Endothelial cell of umbilical vein (primary cell): ENCODE results near the gene AGBL5. TPM values are rescaled to one million over a fixed set of nuclear protein-coding genes. Genes with fewer than 3 reads are reported as not detected.
A peak's percentile ranks its signal among the peaks of the same experiment; 100 is the strongest.

ENCODE experiments used
- BruUV-seq: library from RNA; stranded (reverse); fragments of 400-500 nt; replicated peaks from 2 replicates; lab custom pipeline; 2021; lab: Mats Ljungman, UMichigan
- CTCF ChIA-PET: fragments of 300-600, 350-600 bp; sonication (Branson Sonifier 250); formaldehyde crosslinking; loops from one replicate; lab custom pipeline; 2021; ENCODE audit warnings: antibody characterized with exemption, inconsistent platforms; lab: Charles Lee
- POLR2A ChIA-PET: fragments of 300-600, 350-600 bp; sonication (Branson Sonifier 250); formaldehyde crosslinking; loops from one replicate; lab custom pipeline; 2021; ENCODE audit warnings: antibody characterized with exemption, inconsistent platforms; lab: Charles Lee
- DNase-seq: peaks from one replicate; pipeline ENCODE4 v3.0.0-alpha.2; 2011; ENCODE audit warnings: low read depth, low spot score
- FAIRE-seq: peaks from 2 replicates; lab custom pipeline; 2011; peaks lifted over from hg19 to GRCh38; lab: Jason Lieb, UNC
- H2AFZ ChIP-seq: 2 replicates; pipeline ENCODE4 v1.6.0; 2012; ENCODE audit warnings: low read depth, low read length, control low read depth, inconsistent platforms
- H3K27ac ChIP-seq: 2 replicates; pipeline ENCODE4 v1.5.1; 2011; ENCODE audit warnings: low read depth, mild to moderate bottlenecking, control low read depth, low read length, moderate library complexity; ENCODE audit not compliant: insufficient read depth
- H3K27me3 ChIP-seq, 2 experiments: 2 replicates each; pipeline versions ENCODE4 v1.6.0 to v1.6.1; 2011; ENCODE audit warnings: low read length in 2 of 2, mixed read lengths in 1 of 2; ENCODE audit not compliant: control insufficient read depth in 2 of 2, insufficient read depth in 2 of 2
- H3K36me3 ChIP-seq, 2 experiments: 2 replicates in 1 of 2; 3 replicates in 1 of 2; pipeline ENCODE4 v1.5.1; 2011; ENCODE audit warnings: low read length in 2 of 2, mild to moderate bottlenecking in 1 of 2, moderate library complexity in 1 of 2; ENCODE audit not compliant: control insufficient read depth in 2 of 2, insufficient read depth in 2 of 2; ENCODE audit errors: extremely low read depth in 1 of 2
- H3K4me1 ChIP-seq: 3 replicates; pipeline ENCODE4 v1.5.1; 2011; ENCODE audit warnings: mild to moderate bottlenecking, low read length; ENCODE audit not compliant: control insufficient read depth, insufficient read depth; ENCODE audit errors: extremely low read depth
- H3K4me2 ChIP-seq: 2 replicates; pipeline ENCODE4 v1.6.1; 2011; ENCODE audit warnings: low read length, control low read depth, mixed read lengths; ENCODE audit not compliant: insufficient read depth
- H3K4me3 ChIP-seq, 3 experiments: fragments of 200-600 bp in 1 of 3; sonication (generic), shearing (Covaris generic) in 1 of 3; replicated peaks in 1 of 3; 2 replicates each; pipeline ENCODE4 v1.5.1; 2011 to 2016; ENCODE audit warnings: control low read depth in 3 of 3, low read length in 3 of 3, mild to moderate bottlenecking in 2 of 3, inconsistent platforms in 1 of 3, low read depth in 1 of 3, moderate library complexity in 1 of 3; ENCODE audit not compliant: insufficient read depth in 1 of 3
- H3K79me2 ChIP-seq: 2 replicates; pipeline ENCODE4 v1.6.0; 2012; ENCODE audit warnings: low read length, inconsistent platforms; ENCODE audit not compliant: control insufficient read depth, insufficient read depth
- H3K9ac ChIP-seq: replicated peaks from 2 replicates; pipeline ENCODE3; 2011; ENCODE audit warnings: low read length, control low read depth; ENCODE audit not compliant: insufficient read depth; ENCODE audit errors: extremely low read depth
- H3K9me1 ChIP-seq: replicated peaks from 3 replicates; pipeline ENCODE4 v1.6.0; 2011; ENCODE audit warnings: mild to moderate bottlenecking, low read length; ENCODE audit not compliant: control insufficient read depth, insufficient read depth; ENCODE audit errors: extremely low read depth
- H3K9me3 ChIP-seq: replicated peaks from 2 replicates; pipeline ENCODE4 v1.5.1; 2012; ENCODE audit warnings: low read length, inconsistent platforms; ENCODE audit not compliant: control insufficient read depth, insufficient read depth
- H4K20me1 ChIP-seq: replicated peaks from 2 replicates; pipeline ENCODE3; 2011; ENCODE audit warnings: mild to moderate bottlenecking, low read length; ENCODE audit not compliant: control insufficient read depth, insufficient read depth; ENCODE audit errors: extremely low read depth
- EZH2 ChIP-seq: IDR thresholded peaks from 2 replicates; pipeline ENCODE4 v1.6.1; 2012; ENCODE audit warnings: borderline replicate concordance, low read depth, mild to moderate bottlenecking, moderate library complexity, low read length, inconsistent platforms; ENCODE audit not compliant: severe bottlenecking
- FOS ChIP-seq: IDR thresholded peaks from 2 replicates; pipeline ENCODE4 v1.6.1; 2011; ENCODE audit warnings: mild to moderate bottlenecking, low read length, moderate library complexity, borderline replicate concordance; ENCODE audit not compliant: insufficient read depth
- GATA2 ChIP-seq: IDR thresholded peaks from 2 replicates; pipeline ENCODE4 v1.7.0; 2011; ENCODE audit warnings: low read depth, mild to moderate bottlenecking, moderate library complexity, mixed read lengths, low read length; ENCODE audit not compliant: insufficient read length, insufficient read depth
- POLR2A ChIP-seq: IDR thresholded peaks from 2 replicates; pipeline ENCODE4 v1.6.1; 2012; ENCODE audit warnings: low read depth, mild to moderate bottlenecking, control low read depth, low read length
- dilution Hi-C: fragments of 300-500 bp; cut with MboI; formaldehyde crosslinking; loops from one replicate; pipeline ENCODE4 v1.15.0; 2019; ENCODE audit warnings: low sequenced_read_pairs; ENCODE audit not compliant: extremely low pct_ligation_motif_present
- intact Hi-C: fragments of 100-400 bp; cut with micrococcal nuclease; formaldehyde crosslinking; loops from one replicate; pipeline ENCODE4 v1.10.0; 2022
- polyA plus RNA-seq, 4 experiments: library from polyadenylated mRNA; depleted of rRNA in 3 of 4; stranded (reverse) in 3 of 4; unstranded in 1 of 4; fragments of >200 nt; gene quantifications; 2 replicates each; pipeline versions ENCODE4 v1.2.1 to v1.2.3, GENCODE V29; 2011 to 2012; ENCODE audit warnings: missing spikeins in 1 of 4
- total RNA-seq: library from RNA; stranded (reverse); gene quantifications from 2 replicates; pipeline ENCODE4 v1.2.3, GENCODE V29; 2021
- TF ChIP-seq, protein P1 (sequence below), 2 donors: IDR thresholded peaks; 1 replicate in 1 of 2; 2 replicates in 1 of 2; pipeline ENCODE4 v1.5.1; 2011; ENCODE audit warnings: low read length in 2 of 2, mild to moderate bottlenecking in 2 of 2, moderate library complexity in 2 of 2, control low read depth in 1 of 2, inconsistent platforms in 1 of 2, low read depth in 1 of 2; ENCODE audit not compliant: insufficient read depth in 1 of 2; ENCODE audit errors: extremely low read depth in 1 of 2

Gene AGBL5
- total and polyA plus RNA-seq, 2 donors (not counting 3 experiments of a cell fraction or from before 2014, with no cell fraction given): 28.2 to 41.9 TPM

DNA sequence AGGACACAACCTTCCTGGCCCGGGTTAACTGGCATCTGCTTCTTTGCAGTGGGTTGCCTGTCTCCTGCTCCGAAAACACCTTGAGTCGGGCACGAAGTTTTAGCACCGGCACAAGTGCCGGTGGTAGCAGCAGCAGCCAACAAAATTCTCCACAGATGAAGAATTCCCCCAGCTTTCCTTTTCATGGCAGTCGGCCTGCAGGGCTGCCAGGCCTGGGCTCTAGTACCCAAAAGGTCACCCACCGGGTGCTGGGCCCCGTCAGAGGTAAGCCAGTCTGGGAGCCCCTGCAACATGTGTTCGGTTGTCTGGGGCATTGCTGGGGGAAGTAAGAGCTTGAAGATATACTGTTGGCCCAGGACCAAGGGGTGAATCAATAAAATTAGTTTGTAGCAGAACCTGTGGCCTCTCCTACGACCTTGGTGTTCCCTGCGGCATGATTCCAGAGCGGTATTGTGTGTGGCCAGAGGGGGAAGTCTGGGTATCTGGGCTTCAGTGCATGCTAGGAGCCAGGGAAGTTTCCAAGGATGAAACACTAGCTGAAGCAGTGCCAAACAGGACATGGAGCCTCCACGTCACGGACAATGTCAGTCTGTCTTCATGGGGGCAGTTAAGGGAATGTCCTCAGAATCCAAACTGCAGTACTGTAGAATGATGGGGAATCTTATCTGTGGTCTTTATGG is 7.8 kb downstream of the AGBL5 start:
- FAIRE-seq: peak; percentile 58
- H3K9ac ChIP-seq: no peak overlapping the region
- no TSS peak for BruUV-seq
- H3K9me1 ChIP-seq: no peaks in the 10 kb centered on the region
- H3K79me2 ChIP-seq: no peaks in the 10 kb centered on the region
- no peaks in the 10 kb centered on the region for H4K20me1 ChIP-seq
- DNase-seq: peak; percentile 84
- H3K36me3 ChIP-seq: peaks cover 3 to 21% of the 10 kb centered on the region in 2 experiments
- intact Hi-C loops (no loop called here), dilution Hi-C loops (no loop called here)
- H3K9me3 ChIP-seq: no peaks in the 10 kb centered on the region
- no peak overlapping the region for H3K4me3 ChIP-seq
- no peak overlapping the region for H2AFZ ChIP-seq
- ChIA-PET CTCF (interaction anchor here (0.6 to 2.1 kb wide), 7 partner anchors 9 to 98 kb away, joined by 3 to 7 read pairs (median 4); partner anchors contain the start of genes KHK and OST4), POLR2A (interaction anchor here (1.0 kb wide), 1 partner anchor 11 kb away, joined by 3 read pairs; no protein-coding TSS in a partner anchor)
- TF ChIP-seq, protein P1, sequence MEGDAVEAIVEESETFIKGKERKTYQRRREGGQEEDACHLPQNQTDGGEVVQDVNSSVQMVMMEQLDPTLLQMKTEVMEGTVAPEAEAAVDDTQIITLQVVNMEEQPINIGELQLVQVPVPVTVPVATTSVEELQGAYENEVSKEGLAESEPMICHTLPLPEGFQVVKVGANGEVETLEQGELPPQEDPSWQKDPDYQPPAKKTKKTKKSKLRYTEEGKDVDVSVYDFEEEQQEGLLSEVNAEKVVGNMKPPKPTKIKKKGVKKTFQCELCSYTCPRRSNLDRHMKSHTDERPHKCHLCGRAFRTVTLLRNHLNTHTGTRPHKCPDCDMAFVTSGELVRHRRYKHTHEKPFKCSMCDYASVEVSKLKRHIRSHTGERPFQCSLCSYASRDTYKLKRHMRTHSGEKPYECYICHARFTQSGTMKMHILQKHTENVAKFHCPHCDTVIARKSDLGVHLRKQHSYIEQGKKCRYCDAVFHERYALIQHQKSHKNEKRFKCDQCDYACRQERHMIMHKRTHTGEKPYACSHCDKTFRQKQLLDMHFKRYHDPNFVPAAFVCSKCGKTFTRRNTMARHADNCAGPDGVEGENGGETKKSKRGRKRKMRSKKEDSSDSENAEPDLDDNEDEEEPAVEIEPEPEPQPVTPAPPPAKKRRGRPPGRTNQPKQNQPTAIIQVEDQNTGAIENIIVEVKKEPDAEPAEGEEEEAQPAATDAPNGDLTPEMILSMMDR (IDR thresholded peaks at IDR 0.05; ENCODE audit: extremely low read depth in 1 of 2, insufficient read depth in 1 of 2, low read depth in 1 of 2, low read length in 2 of 2): no peak
- TF ChIP-seq EZH2 (no peak), GATA2 (no peak), FOS (no peak), POLR2A (peak; percentile 25)
- H3K27me3 ChIP-seq: no peaks in the 10 kb centered on the region
- no peak overlapping the region for H3K27ac ChIP-seq
- H3K4me2 ChIP-seq: no peak overlapping the region
- H3K4me1 ChIP-seq: peaks cover 19% of the 10 kb centered on the region
